KBM-7 (cell line): ENCODE data around the gene OR6P1.

Experiments used
- DNase-seq: peaks from one replicate; pipeline ENCODE4 v3.0.0-alpha.2; 2015
- in situ Hi-C: fragments of 300-500 bp; cut with MboI; formaldehyde crosslinking; loops from 2 replicates; pipeline ENCODE4 v1.14.3; 2020; ENCODE audit warnings: low sequenced_read_pairs, low pct_unique_long_range_greater_than_20kb, mixed read lengths

OR6P1 gene

DNA sequence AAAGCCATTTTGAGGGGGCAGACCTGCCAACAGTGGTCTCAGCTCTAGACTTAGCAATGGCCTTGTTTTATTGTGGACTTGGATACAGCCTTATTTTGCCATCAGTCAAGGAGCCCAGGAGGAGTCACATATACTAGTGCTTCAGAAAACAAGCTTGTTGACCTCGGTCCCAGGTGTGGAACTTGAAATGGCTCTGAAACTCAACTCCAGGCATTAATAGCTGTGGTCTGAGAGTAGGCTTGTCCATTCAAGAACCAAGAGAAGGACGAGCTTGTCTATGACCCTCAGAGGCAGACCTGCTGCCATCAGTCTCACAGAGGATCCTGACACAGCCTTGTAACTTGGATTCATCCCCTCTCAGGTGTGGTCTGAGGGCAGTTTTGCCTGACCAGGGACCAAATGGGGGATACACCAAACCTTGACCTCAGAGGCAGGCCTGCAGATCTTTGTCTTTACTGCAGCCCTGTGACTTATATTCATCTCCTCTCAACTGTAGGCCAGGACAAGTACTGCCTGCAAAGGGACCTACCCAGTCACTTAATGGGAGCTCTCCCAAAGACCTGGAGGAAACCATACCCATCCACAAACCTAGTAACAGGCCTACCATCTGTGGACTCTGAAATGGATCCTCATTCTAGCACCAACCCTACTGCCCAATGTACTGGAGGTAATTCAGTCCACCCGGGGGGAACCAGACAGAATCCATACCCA, 49.3 kb downstream of the OR6P1 start:
- no peak for DNase-seq
- in situ Hi-C loops = loop anchor here (25.0 kb wide), 1 partner anchor 541 kb away; no protein-coding TSS in a partner anchor

- in situ Hi-C loops = loop anchor here (25.0 kb wide), 1 partner anchor 542 kb away; no protein-coding TSS in a partner anchor
- DNase-seq = no peak
Measured at GRCh38 chr1:158520021-158520420, 50.4 kb downstream of the OR6P1 start.

GRCh38 chr1:158516966-158517365, 53.4 kb downstream of the OR6P1 start:
- no peak for DNase-seq
- in situ Hi-C loops = loop anchor here (25.0 kb wide), 1 partner anchor 545 kb away; no protein-coding TSS in a partner anchor
